Eye (tissue), 1 donor: ENCODE data around the gene NPAS4.
"Not testable (repeated sequence)": the region's sequence is repeated elsewhere in the genome, so short reads cannot be mapped to it uniquely, and the experiment has no call there.

Experiments used
- DNase-seq: peaks from one replicate; pipeline ENCODE4 v3.0.0-alpha.2; 2015

NPAS4 gene

GRCh38 chr11:66457826-66458225 is 37.0 kb downstream of the NPAS4 start:
- no peak for DNase-seq

GRCh38 chr11:66459138-66459778 is 38.4 kb downstream of the NPAS4 start:
- no peak for DNase-seq

- no peak for DNase-seq
Measured at GRCh38 chr11:66462010-66462409, 41.2 kb downstream of the NPAS4 start.

GRCh38 chr11:66462911-66463310 is 42.1 kb downstream of the NPAS4 start:
- no peak for DNase-seq

GRCh38 chr11:66464116-66464515 is 43.3 kb downstream of the NPAS4 start:
- DNase-seq: not testable (repeated sequence)

- no peak for DNase-seq
Measured at GRCh38 chr11:66464916-66465315, 44.1 kb downstream of the NPAS4 start.

GRCh38 chr11:66465373-66466224 is 44.8 kb downstream of the NPAS4 start:
- no peak for DNase-seq

GRCh38 chr11:66466225-66467033 is 45.6 kb downstream of the NPAS4 start, which contains the start of gene PELI3:
Gene PELI3 (plus strand): TSS chr11:66466905. CDS start chr11:66468129, 1,224 bp downstream.
- DNase-seq: peak; percentile 98

GRCh38 chr11:66467034-66467659 is 46.3 kb downstream of the NPAS4 start:
- DNase-seq: peak; percentile 66

GRCh38 chr11:66467756-66468155 is 46.9 kb downstream of the NPAS4 start:
- peak; percentile 70 for DNase-seq

GRCh38 chr11:66468691-66469090 is 47.9 kb downstream of the NPAS4 start:
- DNase-seq: no peak

GRCh38 chr11:66469441-66469840 is 48.6 kb downstream of the NPAS4 start:
- DNase-seq: no peak

GRCh38 chr11:66470015-66470414 is 49.2 kb downstream of the NPAS4 start:
- DNase-seq: no peak

GRCh38 chr11:66471142-66471541 is 50.3 kb downstream of the NPAS4 start:
- no peak for DNase-seq

GRCh38 chr11:66472054-66472453 is 51.2 kb downstream of the NPAS4 start:
- DNase-seq: no peak

GRCh38 chr11:66473167-66473566 is 52.3 kb downstream of the NPAS4 start:
- DNase-seq: no peak

- DNase-seq: no peak
Measured at GRCh38 chr11:66473608-66474515, 53.0 kb downstream of the NPAS4 start.

GRCh38 chr11:66475349-66476172 is 54.7 kb downstream of the NPAS4 start:
- no peak for DNase-seq
